SK-N-MC (cell line): Measurements from ENCODE around the gene MMP14.

Experiments used
- EZH2 ChIP-seq: fragments of 200-600 bp; sonication (generic); IDR thresholded peaks from one replicate; pipeline ENCODE4 v1.6.1; 2017; ENCODE audit warnings: antibody characterized with exemption
- POLR2AphosphoS5 ChIP-seq: IDR thresholded peaks from 2 replicates; pipeline ENCODE4 v1.6.1; 2012; ENCODE audit warnings: mild to moderate bottlenecking, low read depth, low read length, borderline replicate concordance

GRCh38 chr14:22807432-22808087, 28.8 kb upstream of the MMP14 start:
- TF ChIP-seq EZH2, result no peak
- no peak for TF ChIP-seq POLR2AphosphoS5
